ENCODE data around the gene SPAG5. TPM values are rescaled to one million over a fixed set of nuclear protein-coding genes. Genes with fewer than 3 reads are reported as not detected.

SPAG5 gene
- total and polyA plus RNA-seq, 10 of the 15 experiments (the other 5 are each of a cell fraction or from before 2014, with no cell fraction given) = 73.5 to 171 (median 106) TPM

- H3K36me3 ChIP-seq (ENCODE audit: control insufficient read depth in 2 of 2, insufficient read depth in 2 of 2, low read length in 1 of 2) = peaks cover 47 to 48% of the 10 kb centered on the region in 2 experiments
- no peak overlapping the region for H3K27ac ChIP-seq (ENCODE audit: control insufficient read depth, insufficient read depth)
- RAD21 ChIA-PET (ENCODE audit: unreplicated experiment) = no interaction called here
- no TSS peak for BruUV-seq (replicated peaks)
- H3K79me2 ChIP-seq (ENCODE audit: control insufficient read depth, insufficient read depth, low read length) = no peaks in the 10 kb centered on the region
- no peaks in the 10 kb centered on the region for H3K9me3 ChIP-seq (replicated peaks; ENCODE audit: control insufficient read depth, insufficient read depth, low read length)
- H3K9ac ChIP-seq (ENCODE audit: control insufficient read depth, insufficient read depth, low read length) = no peak overlapping the region
- ATAC-seq = no peak
- no peak overlapping the region for H3K4me2 ChIP-seq (ENCODE audit: control insufficient read depth, insufficient read depth)
- H3K27me3 ChIP-seq (replicated peaks in 1 of 2; ENCODE audit: control insufficient read depth in 2 of 2, insufficient read depth in 2 of 2, low read length in 1 of 2) = no peaks in the 10 kb centered on the region
- TF ChIP-seq MTA3 (IDR thresholded peaks at IDR 0.05; ENCODE audit: borderline replicate concordance, low read length) (no peak), FOS (IDR thresholded peaks at IDR 0.05; ENCODE audit: borderline replicate concordance, extremely low read depth, insufficient read length) (no peak), ZNF592 (IDR thresholded peaks at IDR 0.05) (no peak), EGR1 (IDR thresholded peaks at IDR 0.05; ENCODE audit: borderline replicate concordance in 1 of 2, low read depth in 2 of 2, low read length in 2 of 2) (no peak), EP300 (IDR thresholded peaks at IDR 0.05; ENCODE audit: borderline replicate concordance in 1 of 2, control insufficient read depth in 1 of 2, low read depth in 2 of 2, low read length in 2 of 2) (no peak), TCF7 (IDR thresholded peaks at IDR 0.05; ENCODE audit: borderline replicate concordance) (no peak), HDAC2 (IDR thresholded peaks at IDR 0.05) (no peak), IKZF2 (IDR thresholded peaks at IDR 0.05) (no peak), GABPA (IDR thresholded peaks at IDR 0.05; ENCODE audit: low read depth) (no peak), ELK1 (IDR thresholded peaks at IDR 0.05; ENCODE audit: low read depth, low read length) (no peak)
- no peak overlapping the region for H2AFZ ChIP-seq (ENCODE audit: control insufficient read depth, low read depth, low read length)
- H3K4me1 ChIP-seq (ENCODE audit: control insufficient read depth, insufficient read depth, low read length) = no peaks in the 10 kb centered on the region
- SMC1A ChIA-PET (ENCODE audit: uncharacterized antibody, unreplicated experiment) = interaction anchor here (1.9 kb wide), 1 partner anchor 12 kb away, joined by 4 read pairs; no protein-coding TSS in a partner anchor
- 96% methylated on average over 3 of the region's 3 CpGs for WGBS (ENCODE audit: insufficient coverage, insufficient replicate concordance, low lambda C conversion rate, missing lambda C conversion rate)
- in situ Hi-C loops (cut with MboI) = no loop called here
- POLR2A ChIA-PET = interaction anchor here (0.6 kb wide), 1 partner anchor 18 kb away, joined by 3 read pairs; no protein-coding TSS in a partner anchor
- no peak for DNase-seq (ENCODE audit: low read depth, low spot score)
- H3K4me3 ChIP-seq = no peak overlapping the region
- CTCF ChIA-PET = no interaction called here
- no peaks in the 10 kb centered on the region for H4K20me1 ChIP-seq (ENCODE audit: control insufficient read depth, insufficient read depth)
- no peak for FAIRE-seq
- intact Hi-C loops (cut with micrococcal nuclease; ENCODE audit: unreplicated experiment) = no loop called here
Measured at GRCh38 chr17:28585851-28586250, 13.0 kb downstream of the SPAG5 start.

Data from GM12878 (cell line).